GM04504 (cell line): ENCODE results near the gene FAM149A.

ENCODE experiments used
- DNase-seq: peaks from one replicate; pipeline ENCODE4 v3.0.0-alpha.2; 2012; ENCODE audit warnings: low read depth

Gene FAM149A

GRCh38 chr4:186105647-186106321 is 1.3 kb downstream of the FAM149A start:
- no peak for DNase-seq

DNA sequence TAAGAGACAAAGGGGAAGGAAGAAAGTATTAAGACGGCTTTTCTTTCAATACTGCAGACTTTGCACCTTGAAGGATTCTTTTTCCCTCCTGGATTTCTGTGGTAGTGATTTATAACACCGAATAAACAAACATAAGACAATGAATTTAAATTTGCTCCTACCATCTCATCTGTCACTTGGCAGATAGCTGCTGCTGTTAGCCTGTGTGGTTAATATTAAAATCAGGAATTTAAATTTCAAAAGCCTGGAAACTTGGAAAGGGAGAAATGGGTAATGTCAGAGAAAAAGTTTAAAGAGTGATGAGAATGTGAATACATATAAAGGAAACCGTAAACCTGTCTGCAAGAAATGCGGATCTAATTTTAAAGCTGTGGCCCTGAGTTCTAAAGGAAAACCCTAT is 3.4 kb downstream of the FAM149A start:
- DNase-seq = no peak

- no peak for DNase-seq
Observed at GRCh38 chr4:186108391-186108790, 3.9 kb downstream of the FAM149A start.

DNA sequence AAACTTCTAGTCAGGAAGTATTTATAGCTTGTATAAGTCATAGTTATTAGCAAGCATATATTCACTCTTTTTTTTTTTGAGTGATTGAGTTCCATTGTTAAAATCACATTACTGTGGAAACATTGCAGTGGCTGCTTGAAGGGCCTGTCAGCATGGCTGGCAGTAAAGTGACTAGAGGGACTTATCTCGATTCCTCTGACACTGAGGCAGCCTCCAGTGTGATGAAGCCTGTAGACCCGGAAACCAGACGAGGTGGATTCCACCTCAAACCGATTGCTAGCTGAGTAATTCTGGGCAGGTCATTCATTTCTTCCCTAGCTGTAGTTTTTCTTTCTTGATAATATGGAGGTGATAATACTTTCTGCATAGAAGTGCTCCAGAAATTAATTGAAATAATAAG is 4.7 kb downstream of the FAM149A start:
- no peak for DNase-seq

DNA sequence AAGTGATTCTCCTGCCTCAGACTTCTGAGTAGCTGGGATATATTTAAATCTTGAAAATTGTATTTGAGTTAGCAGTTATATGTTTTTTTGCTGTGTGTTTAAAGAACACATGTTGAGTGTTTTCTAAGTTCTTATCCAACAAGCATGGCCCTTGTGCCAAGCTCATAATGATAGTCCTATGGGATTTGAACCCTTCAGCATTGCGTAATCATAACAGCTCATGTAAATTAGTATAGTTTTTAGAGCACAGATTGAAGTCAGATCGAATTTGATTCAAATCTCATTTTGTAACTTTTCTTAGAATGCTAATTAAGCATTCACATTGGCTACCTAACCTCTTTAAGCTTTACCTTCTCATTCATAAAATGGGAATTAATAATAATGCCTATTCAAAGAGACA is 12.2 kb downstream of the FAM149A start:
- no peak for DNase-seq

DNA sequence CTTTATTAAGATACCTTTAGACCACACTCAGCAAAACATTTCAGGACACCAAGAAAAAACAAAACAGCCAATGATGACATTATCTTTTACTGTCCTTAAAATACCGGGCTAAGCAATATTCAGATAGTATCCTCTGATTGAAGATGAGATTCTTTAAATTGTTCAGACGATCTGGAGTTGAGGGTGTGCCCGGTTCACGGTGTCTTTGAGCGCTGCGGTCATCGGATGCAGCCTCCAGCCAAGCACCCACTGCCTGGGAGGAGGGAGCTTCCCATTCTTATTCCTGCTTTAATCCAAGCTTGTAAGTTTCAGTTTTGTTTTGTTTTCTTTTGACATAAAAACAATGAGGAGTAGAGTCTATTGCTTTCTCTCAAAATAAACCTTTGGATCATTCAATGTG is 14.1 kb downstream of the FAM149A start:
- no peak for DNase-seq

- no peak for DNase-seq
Observed at GRCh38 chr4:186121057-186121456, 16.6 kb downstream of the FAM149A start.

DNA sequence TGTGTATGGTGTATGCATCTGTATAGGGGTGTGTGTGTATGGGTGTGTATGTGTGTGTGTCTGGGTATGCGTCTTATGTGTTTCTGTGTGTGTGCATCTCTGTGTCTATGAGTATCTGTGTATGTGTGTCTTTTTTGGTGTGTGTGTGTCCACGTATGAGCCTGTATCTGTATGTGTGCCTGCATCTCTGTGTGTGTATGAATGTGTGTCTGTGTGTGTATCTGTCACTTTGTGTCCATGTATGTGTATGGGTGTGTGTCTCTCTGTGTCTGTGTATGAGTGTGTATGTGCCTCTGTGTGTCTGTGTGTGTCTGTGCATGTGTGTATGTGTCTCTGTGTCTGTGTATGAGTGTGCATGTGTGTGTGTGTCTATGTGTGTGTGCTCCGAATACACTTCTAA is 24.3 kb downstream of the FAM149A start:
- no peak for DNase-seq

DNA sequence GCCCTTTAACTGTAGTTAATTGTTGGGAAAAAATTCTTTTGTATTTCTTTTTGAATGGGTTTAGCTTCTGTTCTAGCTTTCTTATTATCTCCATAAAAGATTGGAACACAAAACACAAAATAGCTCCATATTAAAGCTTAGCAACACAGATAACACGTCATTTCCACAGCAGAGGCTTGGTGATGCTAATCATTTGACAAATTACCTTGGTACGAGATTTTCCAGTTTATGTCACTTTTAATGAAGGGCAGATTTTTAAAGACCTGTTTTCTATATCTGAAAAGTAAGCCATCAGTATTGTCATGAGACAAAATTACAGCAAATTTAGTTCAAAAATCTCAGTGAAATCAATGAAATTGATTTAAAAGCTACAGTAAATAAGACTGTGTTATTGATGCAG is 27.4 kb downstream of the FAM149A start:
- no peak for DNase-seq

DNA sequence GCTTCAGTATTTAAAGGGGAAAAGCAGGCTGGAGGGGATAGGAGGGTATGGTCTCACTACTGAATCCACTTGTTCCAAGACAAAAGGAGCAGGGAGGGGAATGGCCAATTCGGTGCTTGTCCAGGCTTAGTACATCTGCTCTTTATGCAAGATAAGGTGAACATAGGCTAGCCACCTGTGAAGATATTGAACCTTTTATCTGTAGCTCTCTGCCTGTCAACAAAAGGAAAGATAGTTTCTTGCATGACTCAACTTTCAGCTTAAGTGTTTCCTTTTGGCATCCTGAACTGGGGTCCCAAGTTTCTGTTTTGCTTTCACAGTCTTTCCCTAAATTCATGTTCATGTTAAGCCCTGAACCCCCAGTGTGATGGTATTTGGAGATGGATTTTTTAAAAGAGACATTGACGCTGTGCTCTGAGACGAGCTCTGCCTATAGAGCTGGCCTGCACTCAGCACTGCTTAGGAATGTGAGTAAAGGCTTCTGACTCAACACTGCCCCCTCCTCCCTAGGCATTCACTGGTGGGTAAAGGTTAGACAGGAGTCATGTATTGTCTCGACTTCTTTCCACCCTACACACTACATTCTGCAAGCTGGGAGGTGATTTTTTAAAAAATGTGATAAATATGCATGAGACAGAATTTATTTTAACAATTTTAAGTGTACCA is 28.2 kb downstream of the FAM149A start:
- no peak for DNase-seq

GRCh38 chr4:186134257-186134656 is 29.8 kb downstream of the FAM149A start:
- no peak for DNase-seq

DNA sequence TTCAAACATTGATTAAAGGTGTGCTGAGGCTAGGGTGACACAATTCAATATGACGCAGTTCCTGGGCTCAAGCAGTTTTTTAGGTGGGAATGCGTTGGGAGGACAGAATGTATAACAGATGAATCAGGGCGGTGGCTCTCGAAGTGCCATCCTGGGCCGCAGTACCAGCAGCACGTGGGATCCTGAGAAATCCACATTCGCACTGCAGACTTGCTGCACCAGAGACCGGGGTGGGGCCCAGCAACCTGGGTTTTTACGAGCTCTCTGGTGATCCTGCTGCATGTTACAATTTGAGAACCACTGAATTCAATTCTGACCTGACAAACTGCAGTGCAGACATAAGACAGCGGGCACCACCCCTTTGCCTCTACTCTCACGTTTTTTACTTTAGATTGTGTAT is 30.4 kb downstream of the FAM149A start:
- DNase-seq = no peak

GRCh38 chr4:186137196-186137794 is 32.8 kb downstream of the FAM149A start:
- no peak for DNase-seq

DNA sequence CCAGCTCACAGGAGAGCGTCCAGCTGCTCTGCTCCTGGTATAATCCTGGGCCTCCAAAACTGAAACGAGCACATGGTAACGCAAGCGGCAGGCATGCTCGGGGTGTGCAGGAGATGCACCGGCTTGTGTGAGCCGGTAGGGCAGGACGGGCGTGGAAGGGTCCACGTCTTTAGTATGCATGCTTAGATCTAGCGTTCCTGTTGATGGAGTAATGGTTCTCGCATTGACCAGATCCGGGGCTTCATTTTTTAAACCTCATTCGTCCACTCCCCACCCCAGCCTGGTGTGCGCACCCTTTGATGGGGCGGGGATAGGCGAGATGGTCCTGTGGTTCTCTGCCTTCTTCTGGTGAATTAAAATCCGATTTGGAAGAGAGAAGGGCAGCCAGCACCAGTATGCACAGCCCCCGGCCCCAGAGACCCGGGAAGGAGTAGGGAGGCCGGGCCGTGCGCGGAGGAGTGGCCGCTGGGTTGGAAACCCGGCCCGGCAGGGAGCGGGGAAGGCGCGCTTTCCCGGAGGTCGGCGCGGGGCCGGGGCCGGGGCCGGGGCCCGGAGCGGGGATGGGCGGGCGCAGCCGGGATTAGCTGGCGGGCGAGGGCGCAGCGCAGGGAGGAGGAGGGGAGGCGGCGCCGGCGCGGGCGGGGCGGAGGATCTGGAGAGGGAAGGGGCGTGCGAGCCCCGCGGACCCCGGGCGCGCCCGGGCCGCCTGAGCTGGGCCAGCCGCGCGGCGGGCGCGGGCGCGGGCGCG is 39.9 kb downstream of the FAM149A start:
- DNase-seq = no peak

GRCh38 chr4:186144946-186145569 is 40.6 kb downstream of the FAM149A start:
- no peak for DNase-seq

DNA sequence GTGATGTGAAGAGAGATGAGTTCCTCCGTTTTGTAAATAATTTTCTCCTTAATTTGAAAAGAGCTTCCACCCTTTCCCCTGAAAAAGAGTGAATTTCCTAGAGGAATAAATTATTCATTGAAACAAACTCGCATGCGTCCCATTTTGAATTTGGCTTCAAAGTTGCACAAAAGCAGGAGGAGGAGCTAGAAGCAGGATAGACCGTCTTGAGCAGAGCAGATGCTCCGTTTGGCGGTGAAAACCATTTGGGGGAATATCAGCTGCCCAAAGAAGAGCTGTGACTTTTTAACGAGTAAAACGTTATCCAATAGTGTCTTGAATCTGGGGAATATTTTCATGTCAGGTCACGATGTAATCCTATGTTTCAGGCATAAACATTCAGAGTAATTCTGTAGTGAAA is 42.0 kb downstream of the FAM149A start:
- DNase-seq = no peak

DNA sequence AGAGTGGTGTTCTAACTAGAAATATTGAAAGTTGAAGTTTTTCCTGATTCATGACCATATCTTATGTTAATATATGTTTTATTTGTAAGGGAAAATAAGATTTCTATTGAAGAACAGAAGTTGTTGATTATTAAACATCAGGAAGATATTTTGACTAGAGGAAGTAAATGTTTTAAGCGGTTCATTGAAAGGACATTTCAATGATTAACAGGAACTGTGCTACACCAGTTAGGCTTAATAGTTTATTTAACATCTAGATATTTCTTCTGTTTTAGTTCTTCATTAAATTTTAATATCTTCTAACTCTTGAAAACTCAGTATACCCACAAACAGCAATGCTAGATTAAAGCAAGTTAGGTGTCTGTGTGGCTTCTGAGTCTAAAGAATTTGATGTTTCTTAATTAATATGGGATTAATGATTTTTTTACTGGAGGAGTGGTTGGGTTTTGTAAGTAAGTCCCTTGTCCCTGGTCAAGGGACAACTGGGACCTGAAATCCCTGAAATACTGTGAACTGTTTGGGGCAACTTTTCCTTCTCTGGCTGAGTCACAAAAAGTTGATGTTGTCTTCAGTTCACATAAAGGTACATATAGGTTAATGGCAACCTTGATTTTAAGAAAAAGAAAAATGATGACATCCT is 44.0 kb downstream of the FAM149A start:
- no peak for DNase-seq

DNA sequence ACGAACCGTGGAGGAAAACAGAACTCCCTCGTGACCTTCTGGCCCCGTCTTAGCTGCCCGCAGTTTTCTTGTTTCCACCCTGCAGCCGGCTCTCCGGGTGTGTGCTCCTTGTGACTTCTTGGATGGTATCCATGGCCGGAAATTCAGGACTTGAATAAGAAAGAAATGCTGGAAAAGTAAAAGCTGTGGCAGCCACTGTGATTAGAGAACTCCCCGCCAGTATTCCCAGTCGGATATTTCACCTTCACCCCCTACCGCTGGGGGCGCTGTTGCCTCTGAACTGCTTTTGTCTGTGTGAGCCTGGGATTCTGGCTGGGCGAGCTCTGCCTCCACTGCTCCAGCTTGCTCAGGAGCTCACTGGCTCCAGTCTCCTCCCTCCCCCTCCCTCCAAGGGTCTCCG is 45.4 kb downstream of the FAM149A start:
- no peak for DNase-seq

GRCh38 chr4:186150926-186151325 is 46.4 kb downstream of the FAM149A start:
- DNase-seq = no peak

GRCh38 chr4:186151499-186151898 is 47.0 kb downstream of the FAM149A start:
- DNase-seq = no peak

DNA sequence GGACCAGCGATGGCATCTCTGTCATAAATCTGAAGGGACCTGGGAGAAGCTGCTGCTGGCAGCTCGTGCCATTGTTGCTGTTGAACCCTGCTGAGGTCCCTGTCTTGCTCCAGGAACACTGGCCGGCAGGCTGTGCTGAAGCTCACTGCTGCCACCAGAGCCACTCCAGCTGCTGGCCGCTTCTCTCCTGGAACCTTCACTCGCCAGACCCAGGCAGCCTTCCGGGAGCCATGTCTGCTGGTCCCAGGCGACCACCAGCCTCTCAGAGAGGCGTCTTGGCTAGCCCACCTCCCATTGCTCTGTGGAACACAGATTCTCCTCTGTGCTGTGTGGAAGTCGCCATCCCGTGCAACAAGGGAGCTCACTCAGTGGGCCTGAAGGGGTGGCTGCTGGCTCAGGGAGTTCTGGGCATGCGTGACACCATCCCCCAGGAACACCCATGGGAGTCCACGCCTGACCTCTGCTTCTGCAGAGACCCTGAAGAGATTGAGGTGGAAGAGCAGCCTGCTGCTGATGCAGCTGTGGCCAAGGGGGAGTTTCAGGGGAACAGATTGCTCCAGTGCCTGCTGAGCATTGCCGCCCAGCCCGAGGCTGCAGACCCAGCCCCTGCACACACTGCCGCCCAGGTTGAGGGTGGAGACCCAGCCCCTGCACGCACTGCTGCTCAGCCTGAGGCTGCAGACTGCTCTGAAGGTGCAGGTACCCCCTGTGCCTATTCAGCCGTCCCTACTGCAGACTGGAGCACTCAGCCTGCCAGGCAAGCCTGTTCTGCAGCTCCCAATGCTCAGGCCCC is 53.7 kb downstream of the FAM149A start:
- no peak for DNase-seq
